H1 (cell line): ENCODE results near the gene PNCK. TPM values are rescaled to one million over a fixed set of nuclear protein-coding genes. Genes with fewer than 3 reads are reported as not detected.

Experiments
- CTCF ChIA-PET: fragments of 300-600 bp; sonication (Branson Sonifier 250); formaldehyde crosslinking; loops from one replicate; lab custom pipeline; 2021; ENCODE audit not compliant: partially characterized antibody; lab: Charles Lee
- POLR2A ChIA-PET: fragments of 300-600 bp; sonication (Branson Sonifier 250); formaldehyde crosslinking; loops from one replicate; lab custom pipeline; 2021; ENCODE audit warnings: inconsistent platforms; ENCODE audit not compliant: partially characterized antibody; lab: Charles Lee
- DNase-seq, 2 experiments: peaks; one replicate each; pipeline versions ENCODE4 v3.0.0 to v3.0.0-alpha.2; 2010 to 2022; ENCODE audit warnings: low spot score in 2 of 2, low read depth in 1 of 2, mixed read lengths in 1 of 2
- FAIRE-seq: peaks from 2 replicates; lab custom pipeline; 2011; peaks lifted over from hg19 to GRCh38; lab: Jason Lieb, UNC
- H2AFZ ChIP-seq: 2 replicates; pipeline ENCODE4 v1.8.1; 2012; ENCODE audit warnings: low read length, inconsistent platforms
- H2AK5ac ChIP-seq: 2 replicates; pipeline ENCODE4 v1.6.1; 2013; ENCODE audit warnings: low read depth, low read length
- H2BK120ac ChIP-seq: replicated peaks from 2 replicates; pipeline ENCODE3; 2013; ENCODE audit warnings: low read depth, low read length, inconsistent platforms
- H2BK12ac ChIP-seq: 2 replicates; pipeline ENCODE4 v1.6.1; 2013; ENCODE audit warnings: low read depth, low read length
- H2BK15ac ChIP-seq: 2 replicates; pipeline ENCODE4 v1.6.1; 2013; ENCODE audit warnings: low read length
- H2BK20ac ChIP-seq: 2 replicates; pipeline ENCODE4 v1.6.1; 2013; ENCODE audit warnings: low read length
- H2BK5ac ChIP-seq: 2 replicates; pipeline ENCODE4 v1.6.1; 2013; ENCODE audit warnings: low read depth, low read length
- H3K14ac ChIP-seq: 2 replicates; pipeline ENCODE4 v1.6.1; 2013; ENCODE audit warnings: inconsistent platforms; ENCODE audit not compliant: insufficient read length
- H3K18ac ChIP-seq: 2 replicates; pipeline ENCODE4 v1.6.1; 2013; ENCODE audit warnings: low read length; ENCODE audit errors: extremely low read depth
- H3K23ac ChIP-seq: 2 replicates; pipeline ENCODE4 v1.6.1; 2013; ENCODE audit warnings: inconsistent platforms; ENCODE audit not compliant: insufficient read length
- H3K23me2 ChIP-seq: 2 replicates; pipeline ENCODE4 v1.6.1; 2013; ENCODE audit warnings: low read depth, low read length
- H3K27ac ChIP-seq: 2 replicates; pipeline ENCODE4 v1.6.1; 2011; ENCODE audit warnings: low read depth, low read length, inconsistent platforms
- H3K27me3 ChIP-seq, 4 experiments: replicated peaks in 1 of 4; 1 replicate in 1 of 4; 2 replicates in 3 of 4; pipeline versions ENCODE4 v1.6.1 to v1.8.1; 2011 to 2013; ENCODE audit warnings: low read length in 3 of 4, mild to moderate bottlenecking in 3 of 4, inconsistent platforms in 2 of 4, mixed read lengths in 2 of 4, moderate library complexity in 1 of 4; ENCODE audit not compliant: control insufficient read depth in 3 of 4, insufficient read depth in 3 of 4; ENCODE audit errors: extremely low read depth in 1 of 4
- H3K36me3 ChIP-seq, 4 experiments: 2 replicates each; pipeline versions ENCODE4 v1.6.1 to v1.8.1; 2011 to 2013; ENCODE audit warnings: mild to moderate bottlenecking in 4 of 4, low read length in 3 of 4, moderate library complexity in 2 of 4, control low read depth in 1 of 4, inconsistent platforms in 1 of 4; ENCODE audit not compliant: insufficient read depth in 4 of 4, control insufficient read depth in 2 of 4
- H3K4ac ChIP-seq: replicated peaks from 2 replicates; pipeline ENCODE3; 2013; ENCODE audit warnings: low read length, low read depth, mixed read lengths, inconsistent platforms; ENCODE audit not compliant: insufficient read length
- H3K4me1 ChIP-seq, 4 experiments: replicated peaks in 1 of 4; 1 replicate in 1 of 4; 2 replicates in 3 of 4; pipeline versions ENCODE4 v1.6.1 to v1.8.1; 2011 to 2013; ENCODE audit warnings: low read length in 3 of 4, inconsistent platforms in 2 of 4, mixed read lengths in 1 of 4; ENCODE audit not compliant: insufficient read depth in 4 of 4, control insufficient read depth in 3 of 4
- H3K4me2 ChIP-seq, 2 experiments: 2 replicates each; pipeline versions ENCODE4 v1.6.1 to v1.8.1; 2011 to 2013; ENCODE audit warnings: low read depth in 2 of 2, low read length in 2 of 2, control low read depth in 1 of 2, inconsistent platforms in 1 of 2, mild to moderate bottlenecking in 1 of 2; ENCODE audit not compliant: insufficient read depth in 1 of 2
- H3K4me3 ChIP-seq, 4 experiments: fragments of 200-600, 300-600 bp in 1 of 4; sonication (generic), shearing (Covaris generic), sonication (Bioruptor Twin) in 1 of 4; 2 replicates each; pipeline versions ENCODE4 v1.5.1 to v1.8.1; 2011 to 2016; ENCODE audit warnings: low read length in 4 of 4, low read depth in 3 of 4, control low read depth in 2 of 4, inconsistent platforms in 2 of 4, mild to moderate bottlenecking in 2 of 4, mixed read lengths in 1 of 4, moderate library complexity in 1 of 4; ENCODE audit not compliant: insufficient read depth in 2 of 4; ENCODE audit errors: extremely low read depth in 1 of 4
- H3K56ac ChIP-seq: replicated peaks from 2 replicates; pipeline ENCODE3; 2013; ENCODE audit warnings: low read depth, mild to moderate bottlenecking, mixed read lengths, low read length, inconsistent platforms; ENCODE audit not compliant: insufficient read length
- H3K79me1 ChIP-seq: 2 replicates; pipeline ENCODE4 v1.6.1; 2013; ENCODE audit warnings: low read depth, low read length, control low read depth
- H3K79me2 ChIP-seq, 2 experiments: 2 replicates each; pipeline versions ENCODE4 v1.6.1 to v1.8.1; 2012 to 2013; ENCODE audit warnings: low read length in 2 of 2, mild to moderate bottlenecking in 2 of 2, inconsistent platforms in 1 of 2; ENCODE audit not compliant: insufficient read depth in 2 of 2, control insufficient read depth in 1 of 2
- H3K9ac ChIP-seq, 4 experiments: replicated peaks in 1 of 4; 1 replicate in 1 of 4; 2 replicates in 3 of 4; pipeline versions ENCODE4 v1.6.1 to v1.8.1; 2011 to 2013; ENCODE audit warnings: low read depth in 3 of 4, low read length in 3 of 4, control low read depth in 2 of 4, mild to moderate bottlenecking in 2 of 4, moderate library complexity in 2 of 4, inconsistent platforms in 1 of 4; ENCODE audit errors: extremely low read depth in 1 of 4
- H3K9me3 ChIP-seq, 2 experiments: 2 replicates each; pipeline versions ENCODE4 v1.6.1 to v1.8.1; 2012 to 2013; ENCODE audit warnings: mild to moderate bottlenecking in 2 of 2, moderate library complexity in 2 of 2, control low read depth in 1 of 2, inconsistent platforms in 1 of 2, low read depth in 1 of 2, low read length in 1 of 2, mixed read lengths in 1 of 2; ENCODE audit not compliant: insufficient read depth in 2 of 2
- H4K20me1 ChIP-seq, 2 experiments: replicated peaks in 1 of 2; 2 replicates each; pipeline versions ENCODE3 to v1.8.1; 2011 to 2013; ENCODE audit warnings: inconsistent platforms in 2 of 2, low read length in 2 of 2, mild to moderate bottlenecking in 1 of 2; ENCODE audit not compliant: insufficient read depth in 2 of 2, control insufficient read depth in 1 of 2
- H4K5ac ChIP-seq: 2 replicates; pipeline ENCODE4 v1.6.1; 2013; ENCODE audit warnings: low read length, low read depth, mixed read lengths, inconsistent platforms; ENCODE audit not compliant: insufficient read length
- H4K8ac ChIP-seq: 2 replicates; pipeline ENCODE4 v1.8.0; 2013; ENCODE audit warnings: mild to moderate bottlenecking, moderate library complexity, low read length, inconsistent platforms; ENCODE audit not compliant: insufficient read depth; ENCODE audit errors: extremely low read depth
- H4K91ac ChIP-seq: replicated peaks from 2 replicates; pipeline ENCODE3; 2013; ENCODE audit warnings: low read length, mixed read lengths, inconsistent platforms; ENCODE audit not compliant: insufficient read length
- JUND ChIP-seq: IDR thresholded peaks from 2 replicates; pipeline ENCODE4 v1.6.1; 2011; ENCODE audit warnings: mild to moderate bottlenecking, improper control_type of control experiment, low read length
- NANOG ChIP-seq: IDR thresholded peaks from 2 replicates; pipeline ENCODE4 v1.6.1; 2011; ENCODE audit warnings: low read length, low read depth, mild to moderate bottlenecking, inconsistent platforms; ENCODE audit not compliant: insufficient read depth, poor library complexity, severe bottlenecking
- POLR2A ChIP-seq, 2 experiments: IDR thresholded peaks; 1 replicate in 1 of 2; 2 replicates in 1 of 2; pipeline ENCODE4 v1.6.1; 2011; ENCODE audit warnings: low read depth in 2 of 2, low read length in 2 of 2, mild to moderate bottlenecking in 2 of 2; ENCODE audit errors: control extremely low read depth in 1 of 2
- WGBS, 2 experiments: shearing (Covaris generic) in 1 of 2; methylation state at CpG; one replicate each; pipeline versions ENCODE4 v1.1.6 to v1.1.7; 2013 to 2015; ENCODE audit warnings: low lambda C conversion rate in 2 of 2, mixed read lengths in 2 of 2, inconsistent platforms in 1 of 2, low coverage in 1 of 2, missing lambda C conversion rate in 1 of 2; ENCODE audit not compliant: insufficient replicate concordance in 2 of 2, insufficient coverage in 1 of 2, insufficient read length in 1 of 2; ENCODE audit errors: extremely low coverage in 1 of 2, missing lambda C conversion rate in 1 of 2; 5-methylcytosine and 5-hydroxymethylcytosine counted together
- polyA plus RNA-seq, 7 experiments: library from polyadenylated mRNA; depleted of rRNA in 3 of 7; stranded (reverse) in 5 of 7; unstranded in 2 of 7; fragments of >200 nt in 5 of 7; fragments of 200-250 nt in 2 of 7; gene quantifications; 1 replicate in 5 of 7; 2 replicates in 1 of 7; 4 replicates in 1 of 7; pipeline versions ENCODE4 v1.2.1 to v1.2.3, GENCODE V29; 2011 to 2013; ENCODE audit warnings: missing spikeins in 2 of 7, mixed read lengths in 2 of 7
- total RNA-seq: library from RNA; stranded (reverse); fragmentation: NEBNext Ultra II Directional; extraction: Animal tissue kit (Norgen Biotek cat#: 25700); gene quantifications from 2 replicates; pipeline ENCODE4 v1.2.1, GENCODE V29; 2021

PNCK gene
- total and polyA plus RNA-seq, 2 of the 8 experiments (the other 6 are each of a cell fraction or from before 2014, with no cell fraction given): 6.2 to 6.3 TPM

- Histone ChIP-seq H2BK12ac (no peak overlapping the region), H4K91ac (no peak overlapping the region), H3K9ac (no peak overlapping the region), H2BK5ac (no peak overlapping the region), H3K27ac (no peak overlapping the region), H2AFZ (no peak overlapping the region), H3K4me2 (no peak overlapping the region), H2BK15ac (no peak overlapping the region), H3K4ac (no peak overlapping the region), H4K20me1 (peaks cover 0 to 2% of the 10 kb centered on the region in 2 experiments), H3K4me3 (no peak overlapping the region), H3K23ac (no peak overlapping the region), H4K5ac (no peak overlapping the region), H3K79me1 (no peaks in the 10 kb centered on the region), H2BK120ac (no peak overlapping the region), H3K4me1 (no peaks in the 10 kb centered on the region), H3K14ac (no peak overlapping the region), H3K23me2 (no peaks in the 10 kb centered on the region), H4K8ac (no peak overlapping the region), H3K56ac (no peak overlapping the region), H2AK5ac (no peak overlapping the region), H3K18ac (no peak overlapping the region), H2BK20ac (no peak overlapping the region), H3K36me3 (peaks cover 0 to 38% (median 12%) of the 10 kb centered on the region in 4 experiments; a peak in 5 of 8 replicates), H3K79me2 (no peaks in the 10 kb centered on the region), H3K27me3 (no peaks in the 10 kb centered on the region), H3K9me3 (no peaks in the 10 kb centered on the region)
- POLR2A ChIA-PET: interaction anchor here (1.7 to 1.9 kb wide), 2 partner anchors 11 kb away, joined by 5 to 11 read pairs; no protein-coding TSS in a partner anchor
- no peak for FAIRE-seq
- CTCF ChIA-PET: interaction anchor here (1.0 to 2.5 kb wide), 2 partner anchors 10 to 29 kb away, joined by 5 to 10 read pairs; no protein-coding TSS in a partner anchor
- TF ChIP-seq NANOG (no peak), JUND (no peak), POLR2A (IDR thresholded peaks at IDR 0.05; ENCODE audit: control extremely low read depth in 1 of 2, low read depth in 2 of 2, low read length in 2 of 2) (peak in 1 of 2 experiments; percentile 21; a peak in 1 of 3 replicates)
- 95% methylated on average over 9 of the region's 16 CpGs; no CpG with 5 or more reads in 1 of the 2 experiments for WGBS, 2 experiments
- DNase-seq: no peak
Measured at GRCh38 chrX:153697924-153698865, 24.6 kb upstream of the PNCK start.
